NCI-H2107 treated with DMSO at 0.1 percent for 48 hours (cell line): ENCODE data around the gene CDKAL1.
"Not testable (repeated sequence)": the region's sequence is repeated elsewhere in the genome, so short reads cannot be mapped to it uniquely, and the experiment has no call there.

Experiments used
- DNase-seq: peaks from one replicate; lab custom pipeline; 2025; ENCODE audit not compliant: unreplicated experiment; lab: John Stamatoyannopoulos, UW

The CDKAL1 gene

DNA sequence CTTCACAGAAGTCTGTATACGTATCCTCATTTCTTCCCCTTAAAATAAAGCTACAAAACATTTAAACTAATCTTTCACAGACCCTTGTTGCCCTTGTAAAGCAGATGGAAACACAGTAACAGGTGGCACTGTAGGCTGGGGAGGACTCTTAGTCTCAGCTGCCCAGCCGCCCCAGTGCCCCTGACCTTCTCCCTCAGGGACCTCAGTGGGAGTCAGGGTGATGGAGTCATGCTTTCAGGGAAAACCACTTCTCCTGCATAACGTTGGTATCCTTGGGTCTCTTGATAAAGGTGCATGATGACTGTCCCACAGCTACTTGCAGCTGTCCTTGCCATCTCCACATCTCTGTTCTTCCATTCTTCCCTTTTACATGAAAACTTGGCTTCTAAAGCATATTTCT, 198.6 kb downstream of the CDKAL1 start:
- DNase-seq = no peak

DNA sequence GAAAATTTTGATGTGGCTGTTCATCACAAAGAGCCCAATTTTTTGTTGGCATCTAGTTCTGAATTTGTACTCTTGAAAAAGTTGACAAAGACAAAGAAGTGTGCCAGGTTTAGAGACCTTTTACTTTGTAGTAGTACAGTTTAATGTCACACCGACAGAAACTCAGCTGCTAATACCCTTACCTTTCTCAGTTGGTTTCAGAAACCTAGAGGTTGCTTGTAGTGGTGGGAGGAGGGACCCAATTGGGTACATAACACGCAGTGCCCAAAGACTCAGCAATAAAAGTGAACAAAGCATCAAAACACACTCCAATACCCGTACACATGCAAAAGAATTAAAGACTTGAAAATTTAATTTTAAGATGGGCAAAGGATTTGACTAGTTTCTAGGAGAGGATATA, 203.7 kb downstream of the CDKAL1 start:
- DNase-seq = no peak

DNA sequence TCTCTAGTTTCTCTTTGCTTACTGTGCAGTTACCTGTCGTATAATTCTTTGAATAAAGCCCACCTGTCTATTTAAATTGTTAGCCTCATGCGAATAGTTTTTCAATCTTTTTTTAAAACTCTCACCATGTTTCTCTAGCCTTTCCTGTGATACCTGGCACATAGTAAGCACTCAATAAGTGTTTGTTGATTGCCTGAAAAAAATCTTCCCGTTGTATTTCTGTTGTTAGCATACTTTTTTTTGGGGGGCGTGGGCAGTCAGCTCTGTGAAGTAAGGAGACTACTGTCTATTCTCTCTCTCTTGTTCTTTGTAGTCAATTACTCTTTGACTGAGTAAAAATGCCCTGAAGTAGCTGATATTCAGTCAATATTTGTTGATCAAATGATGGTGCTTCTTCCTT, 205.8 kb downstream of the CDKAL1 start:
- no peak for DNase-seq

DNA sequence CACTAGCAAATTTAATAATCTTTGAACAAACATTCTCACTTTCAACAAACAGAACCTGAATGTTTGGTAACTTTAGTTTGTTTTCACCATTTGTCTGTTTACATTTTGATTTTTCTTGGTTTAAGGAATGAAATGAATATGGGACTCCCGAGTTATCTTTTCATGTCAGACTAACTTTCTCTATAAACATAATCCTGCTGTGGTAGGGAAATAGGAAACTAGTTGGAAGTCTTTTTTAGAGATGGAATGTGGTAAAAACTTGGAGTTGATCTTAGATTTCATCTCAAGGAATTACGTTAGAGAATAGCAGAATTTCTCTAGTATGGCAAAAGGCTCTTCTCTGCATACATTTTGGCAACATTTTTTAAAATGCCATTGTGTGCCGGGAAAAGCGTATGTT, 206.5 kb downstream of the CDKAL1 start:
- DNase-seq = no peak

DNA sequence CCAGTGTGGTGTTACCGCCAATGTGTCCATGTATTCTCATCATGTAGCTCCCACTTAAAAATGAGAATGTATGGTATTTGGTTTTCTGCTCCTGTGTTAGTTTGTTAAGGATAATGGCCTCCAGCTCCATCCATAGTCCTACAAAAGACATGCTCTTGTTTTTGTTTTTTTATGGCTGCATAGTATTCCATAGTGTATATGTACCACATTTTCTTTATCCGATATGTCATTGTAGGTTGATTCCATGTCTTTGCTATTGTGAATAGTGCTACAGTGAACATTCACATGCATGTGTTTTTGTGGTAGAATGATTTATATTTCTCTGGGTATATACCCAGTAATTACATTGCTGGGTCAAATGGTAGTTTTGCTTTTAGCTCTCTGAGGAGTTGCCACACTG, 207.2 kb downstream of the CDKAL1 start:
- no peak for DNase-seq

DNA sequence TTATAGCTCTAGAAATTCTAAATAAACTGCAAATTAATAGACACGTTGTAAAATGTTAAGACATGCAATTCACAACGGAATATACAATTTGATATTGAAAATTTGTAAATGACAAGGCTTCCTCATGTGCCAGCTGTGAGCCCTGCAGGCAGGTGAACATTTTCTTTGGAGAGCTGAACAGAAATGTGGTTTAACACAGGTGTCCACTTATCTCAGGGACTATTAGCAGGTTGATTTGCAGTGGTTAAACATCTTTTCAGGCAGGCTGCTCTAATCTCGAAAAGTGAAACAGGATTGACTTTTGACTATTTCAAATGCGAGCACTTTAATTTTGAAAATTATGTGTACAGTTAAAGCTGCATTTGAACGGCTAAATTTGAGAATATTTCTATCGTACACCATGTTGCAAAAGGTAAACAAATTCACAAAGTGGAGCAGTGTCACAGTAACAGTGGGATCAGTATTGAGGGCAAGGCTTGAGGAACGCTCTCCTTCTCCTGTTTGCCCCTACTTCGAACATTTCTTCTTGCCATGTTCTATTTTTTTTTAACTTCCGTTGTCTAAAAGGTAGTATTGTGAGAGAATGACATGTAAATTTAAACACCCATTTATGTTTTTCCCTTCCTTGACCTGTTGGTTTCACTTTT, 210.8 kb downstream of the CDKAL1 start:
- DNase-seq = no peak

DNA sequence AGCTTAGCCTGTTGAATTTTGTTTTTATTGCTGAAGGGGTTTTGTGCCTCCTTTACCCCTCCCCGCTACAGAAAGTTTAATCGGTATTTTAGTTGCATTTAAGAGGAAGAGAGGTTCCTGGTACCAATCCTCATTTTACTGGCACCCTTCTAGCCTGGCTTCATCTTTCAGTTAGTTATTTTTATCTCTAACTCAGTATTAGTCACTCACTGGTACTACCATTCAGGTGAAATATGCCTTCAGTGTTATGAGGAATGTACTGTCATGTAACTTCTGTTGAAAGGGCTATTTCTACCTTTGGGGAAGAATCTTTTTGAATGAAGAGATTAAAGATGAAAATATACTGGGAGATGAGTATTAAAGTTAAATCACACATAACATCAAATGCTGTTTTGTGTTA, 211.8 kb downstream of the CDKAL1 start:
- DNase-seq = no peak

DNA sequence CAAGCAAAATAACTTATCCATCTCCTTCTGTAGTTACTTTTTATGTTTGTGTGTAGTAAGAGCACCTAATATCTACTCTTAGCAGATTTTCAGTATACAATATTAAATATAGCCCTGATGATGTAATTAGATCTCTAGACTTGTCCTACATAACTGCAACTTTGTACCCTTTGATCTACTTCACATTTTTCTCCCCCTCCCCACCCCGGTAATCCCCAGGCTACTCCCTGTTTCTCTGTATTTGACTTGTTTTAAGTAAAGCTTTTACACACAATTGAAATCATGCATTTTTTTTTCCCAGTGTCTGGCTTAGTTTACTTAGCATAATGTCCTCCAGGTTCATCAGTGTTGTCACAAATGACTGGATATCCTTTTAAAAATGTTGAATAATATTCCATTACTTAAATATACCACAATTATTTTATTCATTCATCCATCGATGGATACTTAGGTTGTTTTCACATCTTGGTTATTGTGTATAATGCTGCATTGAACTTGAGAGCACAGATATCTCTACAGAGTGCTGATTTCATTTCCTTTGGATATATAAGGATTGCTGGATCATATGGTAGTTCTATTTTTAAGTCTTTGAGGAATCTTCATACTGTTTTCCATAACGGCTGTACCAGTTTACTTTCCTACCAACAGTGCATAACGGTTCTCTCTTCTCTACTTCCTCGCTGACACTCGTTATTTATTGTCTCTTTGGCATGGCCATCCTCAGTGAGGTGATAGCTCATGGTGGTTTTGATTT, 212.7 kb downstream of the CDKAL1 start:
- no peak for DNase-seq

DNA sequence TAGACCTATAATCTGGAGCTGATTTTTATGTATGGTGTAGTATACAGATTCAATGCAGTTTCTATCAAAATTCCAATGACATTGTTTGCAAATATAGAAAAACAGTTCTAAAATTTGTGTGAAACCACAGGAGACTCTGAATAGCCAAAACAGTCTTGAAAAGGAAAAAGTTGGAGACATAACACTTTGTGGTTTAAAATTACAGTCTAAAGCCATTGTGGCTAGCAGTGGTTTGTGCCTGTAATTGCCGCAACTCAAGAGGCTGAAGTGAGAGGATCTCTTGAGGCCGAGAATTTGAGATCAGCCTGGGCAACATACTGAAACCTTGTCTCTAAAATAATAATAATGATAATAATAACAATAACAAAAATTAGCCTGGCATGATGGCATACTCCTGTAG, 213.7 kb downstream of the CDKAL1 start:
- no peak for DNase-seq

DNA sequence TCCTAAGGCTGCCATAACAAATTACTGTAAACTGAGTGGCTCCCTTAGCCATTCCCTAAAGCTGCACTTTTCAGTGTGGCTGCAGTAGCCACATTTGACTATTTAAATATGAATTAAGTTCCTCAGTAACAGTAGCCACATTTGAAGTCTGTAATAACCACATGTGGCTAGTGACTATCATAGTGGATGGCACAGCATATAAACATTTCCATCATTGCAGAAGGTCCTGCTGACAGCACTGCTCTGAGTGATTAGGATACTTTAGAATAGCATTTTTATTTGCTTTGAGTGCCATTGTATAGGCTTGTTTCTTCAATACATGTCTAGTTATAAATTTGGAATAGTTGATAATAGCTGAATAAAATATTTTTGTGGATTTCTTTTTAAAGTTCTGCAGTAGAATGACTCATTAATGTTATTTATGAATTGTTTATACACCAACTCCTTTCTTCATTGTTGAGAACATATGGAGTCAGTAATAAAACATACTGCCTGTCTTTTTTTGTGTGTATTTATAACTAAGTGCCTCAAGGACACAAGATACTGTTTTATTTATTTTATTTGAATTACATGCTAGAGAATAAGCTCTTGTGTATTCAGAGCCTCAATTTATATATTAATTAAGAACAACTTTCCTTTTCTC, 217.2 kb downstream of the CDKAL1 start:
- DNase-seq = no peak

DNA sequence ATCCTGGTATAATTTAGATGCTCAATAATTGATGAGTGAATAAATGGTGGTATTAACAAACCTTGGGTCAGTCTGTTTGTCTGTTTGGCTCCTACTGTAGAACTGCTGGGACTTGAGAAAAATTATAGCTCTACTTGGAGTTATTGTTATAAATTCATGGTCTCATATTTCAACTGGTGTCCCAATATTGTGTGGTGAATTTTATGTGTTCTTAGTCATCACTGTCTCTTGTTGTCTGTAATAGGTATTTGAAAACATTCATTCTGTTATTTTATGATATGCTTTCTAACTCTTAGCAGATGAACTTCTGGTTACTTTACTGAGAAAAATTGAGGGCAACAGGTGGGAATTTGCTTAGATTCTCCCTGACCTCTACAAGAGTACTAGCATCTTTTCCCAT, 221.4 kb downstream of the CDKAL1 start:
- no peak for DNase-seq

DNA sequence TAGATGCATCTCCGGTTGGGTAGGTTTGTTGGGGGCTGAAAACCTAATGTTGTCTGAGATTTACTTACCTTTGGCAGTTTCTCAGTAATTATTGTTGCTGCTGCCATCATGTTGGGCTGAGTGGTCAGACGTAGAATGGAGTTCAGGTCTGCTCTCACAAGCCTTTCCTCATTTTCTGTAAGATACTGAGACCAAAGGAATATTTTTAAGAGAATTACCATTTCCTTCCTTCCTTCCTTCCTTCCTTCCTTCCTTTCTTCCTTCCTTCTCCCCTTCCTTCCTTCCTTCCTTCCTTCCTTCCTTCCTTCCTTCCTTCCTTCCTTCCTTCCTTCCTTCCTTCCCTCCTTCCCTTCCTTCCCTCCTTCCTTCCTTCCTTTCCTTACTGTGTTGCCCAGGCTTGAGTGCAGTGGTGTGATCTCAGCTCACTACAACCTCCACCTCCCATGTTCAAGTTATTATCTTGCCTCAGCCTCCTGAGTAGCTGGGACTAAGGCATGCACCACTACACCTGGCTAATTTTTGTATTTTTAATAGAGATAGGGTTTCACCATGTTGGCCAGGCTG, 222.4 kb downstream of the CDKAL1 start:
- DNase-seq = not testable (repeated sequence)

DNA sequence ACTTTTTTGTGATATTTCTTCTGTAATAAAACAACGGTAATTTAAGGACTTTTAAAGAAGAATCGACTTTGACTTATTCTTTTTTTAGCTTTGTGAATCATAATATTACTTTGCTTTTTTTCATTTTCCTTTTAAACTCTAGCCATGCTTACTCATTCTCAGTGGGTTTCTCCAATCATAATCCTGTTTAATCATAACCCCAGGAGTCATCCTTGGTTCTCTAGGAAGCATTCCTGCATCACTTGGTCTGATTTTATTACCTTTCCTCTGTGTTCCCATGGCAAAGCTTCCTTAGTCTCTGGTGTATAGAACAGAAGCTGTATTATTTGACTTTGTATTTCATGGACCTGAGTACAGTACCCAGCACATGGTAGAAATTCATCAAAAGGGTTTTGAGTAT, 223.5 kb downstream of the CDKAL1 start:
- no peak for DNase-seq

DNA sequence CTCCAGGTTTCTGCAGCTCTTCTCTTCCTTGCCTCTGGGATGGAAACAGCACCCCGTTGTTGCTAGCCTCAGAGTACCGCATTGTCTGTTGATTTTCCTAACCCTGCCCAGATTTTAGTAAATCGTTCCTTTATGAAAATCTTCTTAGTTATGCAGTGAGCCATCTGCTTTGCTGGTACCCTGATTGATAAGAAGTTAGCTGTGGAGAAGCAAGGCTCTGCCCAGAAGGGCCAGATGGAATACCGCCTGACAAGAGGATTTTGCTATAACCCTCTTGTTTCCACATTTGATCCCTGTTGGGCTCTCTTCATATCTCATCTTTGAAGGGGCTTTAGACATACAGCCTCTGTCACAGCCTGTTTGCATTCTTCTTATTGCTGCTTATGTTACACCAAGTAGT, 229.0 kb downstream of the CDKAL1 start:
- DNase-seq = no peak

DNA sequence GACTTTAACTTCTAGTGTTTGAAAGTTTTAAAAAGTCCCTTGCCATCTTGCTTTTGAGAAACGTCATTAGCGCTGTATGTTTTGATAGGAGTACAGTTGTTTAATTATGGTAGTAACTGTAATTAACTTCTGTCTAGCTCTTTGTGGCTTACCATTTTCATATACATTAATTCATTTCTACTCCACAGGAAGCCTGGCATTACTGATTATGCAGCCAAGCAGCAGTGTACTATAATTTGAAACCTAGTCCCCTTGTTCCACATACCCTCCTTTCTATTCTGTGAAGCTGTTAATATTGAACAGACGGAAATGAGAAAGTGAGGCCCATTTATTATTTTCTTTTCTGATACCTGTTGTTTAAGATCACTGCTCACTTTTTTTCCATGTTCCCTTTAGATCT, 235.4 kb downstream of the CDKAL1 start:
- no peak for DNase-seq

DNA sequence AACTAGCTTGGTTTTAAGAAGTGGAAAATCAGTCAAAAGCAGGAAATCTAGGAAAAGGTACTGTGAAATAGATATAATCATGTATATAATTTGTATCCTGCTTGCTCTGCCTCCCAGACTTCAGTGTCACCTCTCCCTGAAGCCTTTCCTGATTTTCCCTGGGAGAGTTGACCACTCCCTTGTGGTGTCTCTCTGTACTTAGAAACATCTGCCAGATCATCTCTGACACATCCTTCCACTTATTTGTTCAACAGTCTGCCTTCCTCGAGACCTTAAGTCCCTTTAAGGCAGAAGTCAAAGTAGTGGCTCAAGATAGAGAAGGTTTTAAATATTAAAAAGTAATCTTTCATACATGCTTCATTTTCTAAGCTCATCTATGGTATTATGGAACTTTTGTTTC, 236.5 kb downstream of the CDKAL1 start:
- DNase-seq = no peak

DNA sequence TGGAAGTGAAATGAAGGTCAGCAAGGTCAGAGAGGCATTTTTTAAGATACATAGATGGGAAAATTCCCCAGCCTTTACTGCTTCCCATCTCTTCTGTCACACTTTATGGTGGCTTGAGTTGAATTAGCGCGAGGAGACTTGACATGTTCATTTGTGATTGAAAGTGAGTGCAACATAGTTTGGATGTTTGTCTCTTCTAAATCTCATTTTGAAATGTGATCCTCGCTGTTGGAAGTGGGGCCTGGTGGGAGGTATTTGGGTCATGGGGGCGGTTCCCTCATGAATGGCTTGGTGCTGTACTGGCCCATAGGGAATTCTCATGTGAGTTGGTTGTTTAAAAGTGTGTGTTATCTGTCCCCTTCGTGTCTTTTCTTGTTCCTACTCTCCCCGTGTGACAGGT, 237.2 kb downstream of the CDKAL1 start:
- DNase-seq = no peak

DNA sequence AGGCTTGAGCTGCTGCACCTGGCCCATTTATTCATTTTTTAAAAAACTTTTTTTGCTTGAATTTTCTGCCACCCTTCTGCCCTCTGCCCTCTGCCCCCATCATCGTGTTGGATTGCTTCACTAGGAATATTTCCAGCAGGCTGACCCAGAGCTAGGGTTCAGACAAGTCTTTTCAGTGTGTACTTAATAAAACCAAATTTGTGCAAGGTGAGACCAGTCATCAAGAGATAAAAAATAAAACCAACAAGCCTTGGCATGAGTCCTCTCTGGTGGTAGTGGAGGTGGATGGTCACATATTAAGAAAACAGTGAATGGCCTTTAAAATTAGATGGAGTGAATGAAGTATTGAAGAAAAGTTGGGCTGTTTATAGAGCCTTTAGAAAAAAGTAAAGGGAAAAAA, 239.6 kb downstream of the CDKAL1 start:
- DNase-seq = no peak

DNA sequence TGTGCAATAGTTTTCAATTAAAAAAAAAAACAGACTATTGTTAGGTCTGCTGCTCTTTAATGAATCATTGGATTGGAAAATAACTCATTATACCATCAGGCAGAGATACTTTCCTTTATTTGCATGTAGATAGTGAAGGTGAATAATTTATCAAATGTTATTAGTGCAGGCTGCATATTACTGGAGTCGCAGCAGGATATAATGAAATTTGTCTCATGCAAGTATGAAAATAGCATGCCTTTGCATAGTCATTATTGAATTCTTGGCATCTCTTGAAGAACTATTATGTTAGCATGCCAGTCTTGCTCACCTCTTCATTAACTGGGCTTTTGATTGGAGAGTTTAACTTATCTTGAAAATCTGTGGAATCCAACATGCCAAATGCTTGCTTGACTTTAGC, 241.7 kb downstream of the CDKAL1 start:
- no peak for DNase-seq

DNA sequence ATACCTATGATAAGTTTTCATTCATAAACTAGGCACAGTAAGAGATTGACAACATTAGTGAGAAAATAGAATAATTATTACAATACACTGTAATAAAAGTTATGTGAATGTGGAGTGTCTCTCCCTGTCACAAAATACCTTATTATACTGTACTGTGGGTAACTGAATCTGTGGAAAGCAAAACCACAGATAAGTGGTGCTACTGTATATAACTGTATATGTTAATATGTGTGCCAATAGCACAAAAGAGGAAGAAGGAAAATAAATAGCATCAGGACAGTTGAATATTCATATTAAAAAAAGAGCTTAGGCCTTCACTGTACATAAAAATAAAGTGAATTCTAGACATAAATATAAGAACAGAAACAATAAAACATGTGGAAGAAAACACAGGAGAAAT, 243.5 kb downstream of the CDKAL1 start:
- DNase-seq = no peak

DNA sequence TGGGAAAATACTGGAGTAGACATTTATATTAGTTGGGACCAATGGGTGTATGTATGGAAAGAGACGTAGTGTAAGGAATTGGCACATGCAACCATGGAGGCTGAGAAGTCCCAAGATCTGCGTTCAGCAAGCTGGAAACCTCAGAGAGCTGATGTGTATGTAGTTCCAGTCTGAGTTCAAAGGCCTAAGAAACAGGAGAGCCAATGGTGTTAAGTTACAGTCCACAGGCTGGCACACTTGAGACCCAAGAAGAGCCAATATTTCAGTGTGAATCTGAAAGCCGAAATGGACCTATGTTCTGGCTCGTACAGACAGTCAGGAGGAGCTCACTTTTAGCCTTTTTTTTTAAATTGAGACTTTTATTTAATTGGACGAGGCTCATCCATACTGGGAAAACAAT, 244.2 kb downstream of the CDKAL1 start:
- DNase-seq = no peak

DNA sequence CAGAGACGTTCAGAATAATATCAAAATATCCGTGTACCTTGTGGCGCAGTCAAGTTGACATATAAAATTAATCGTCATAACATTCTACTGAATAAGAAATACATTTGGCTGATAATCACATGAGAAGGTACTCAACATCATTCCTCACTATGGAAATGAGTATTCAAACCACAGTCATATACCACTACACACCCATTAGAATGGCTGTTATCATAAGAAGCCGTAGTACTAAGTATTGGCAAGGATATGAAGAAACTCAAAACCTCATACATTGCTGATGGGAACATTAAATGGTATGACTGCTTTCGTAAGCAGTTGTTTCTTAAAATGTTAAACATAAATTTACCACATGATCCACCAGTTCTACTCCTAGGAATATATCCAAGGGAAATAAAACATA, 244.7 kb downstream of the CDKAL1 start:
- DNase-seq = no peak
